ENCODE results near the gene ZNF787. TPM values are rescaled to one million over a fixed set of nuclear protein-coding genes. Genes with fewer than 3 reads are reported as not detected.

Gene ZNF787
- total and polyA plus RNA-seq, 2 of the 4 experiments (the other 2 are of a cell fraction): 4.8 to 11.2 TPM

GRCh38 chr19:56097776-56098175, 23.3 kb downstream of the ZNF787 start:
- Histone ChIP-seq H4K8ac (ENCODE audit: low read depth in 2 of 2, low read length in 2 of 2) (no peak overlapping the region), H3K36me3 (ENCODE audit: control insufficient read depth, insufficient read depth, low read length) (peaks cover 54% of the 10 kb centered on the region), H4K5ac (ENCODE audit: low read depth, low read length) (no peak overlapping the region), H3K18ac (ENCODE audit: low read depth, low read length) (no peak overlapping the region), H3K9ac (ENCODE audit: low read depth, low read length) (no peak overlapping the region), H2AFZ (replicated peaks; ENCODE audit: low read length, poor library complexity) (no peak overlapping the region), H3K27ac (ENCODE audit: insufficient read depth, low read length) (no peak overlapping the region), H2AK5ac (ENCODE audit: low read depth, low read length) (no peak overlapping the region), H3K27me3 (ENCODE audit: control insufficient read depth, insufficient read depth, low read length) (no peaks in the 10 kb centered on the region), H3K23ac (ENCODE audit: low read depth, low read length) (no peak overlapping the region), H2BK20ac (ENCODE audit: low read depth, low read length) (no peak overlapping the region), H4K20me1 (ENCODE audit: insufficient read depth, low read length) (peaks cover 27% of the 10 kb centered on the region), H2AK9ac (replicated peaks; ENCODE audit: low read depth, low read length, poor library complexity) (peak overlapping the region; percentile 37), H2BK15ac (ENCODE audit: low read depth, low read length) (no peak overlapping the region), H2BK120ac (ENCODE audit: low read depth, low read length) (no peak overlapping the region), H3K4me3 (ENCODE audit: insufficient read depth, low read depth, low read length) (no peak overlapping the region), H4K91ac (ENCODE audit: insufficient read depth, low read depth, low read length) (no peak overlapping the region), H3K4me2 (ENCODE audit: low read depth, low read length) (no peak overlapping the region), H3K79me1 (ENCODE audit: low read depth in 1 of 2, low read length in 2 of 2) (peaks cover 14 to 33% of the 10 kb centered on the region in 2 experiments), H3K4me1 (ENCODE audit: control insufficient read depth, insufficient read depth, low read length) (no peaks in the 10 kb centered on the region), H3K9me1 (ENCODE audit: insufficient read depth, low read length) (no peaks in the 10 kb centered on the region), H3K4ac (ENCODE audit: low read depth, low read length) (no peak overlapping the region), H3K56ac (ENCODE audit: extremely low read depth, insufficient read depth, low read length) (no peak overlapping the region), H3K9me3 (ENCODE audit: control insufficient read depth, insufficient read depth, low read length) (peaks cover 8% of the 10 kb centered on the region), H3K14ac (replicated peaks; ENCODE audit: low read depth, low read length) (no peak overlapping the region), H2BK5ac (ENCODE audit: low read depth, low read length, poor library complexity, severe bottlenecking) (no peak overlapping the region)
- ChIA-PET CTCF (no interaction called here), POLR2A (ENCODE audit: unreplicated experiment) (no interaction called here)
- TF ChIP-seq RCOR1 (IDR thresholded peaks at IDR 0.05; ENCODE audit: insufficient replicate concordance, low read length) (no peak), USF2 (IDR thresholded peaks at IDR 0.05; ENCODE audit: low read depth, low read length) (no peak), BHLHE40 (IDR thresholded peaks at IDR 0.05; ENCODE audit: low read depth, low read length) (no peak), FOS (IDR thresholded peaks at IDR 0.05; ENCODE audit: low read depth, low read length) (no peak), MXI1 (IDR thresholded peaks at IDR 0.05; ENCODE audit: borderline replicate concordance, low read depth, low read length) (no peak), RAD21 (IDR thresholded peaks at IDR 0.05; ENCODE audit: low read length) (no peak)
- no TSS peak for BruUV-seq (replicated peaks)
- intact Hi-C loops (cut with micrococcal nuclease) (no loop called here), dilution Hi-C loops (cut with HindIII; ENCODE audit: low sequenced_read_pairs, unreplicated experiment) (no loop called here), in situ Hi-C loops (cut with MboI; ENCODE audit: low sequenced_read_pairs) (no loop called here)
- ATAC-seq (ENCODE audit: low read depth) (no peak), DNase-seq (no peak)
- 92% methylated on average over 2 of the region's 7 CpGs; no CpG with 5 or more reads in 1 of the 2 experiments for WGBS, 2 experiments (ENCODE audit: extremely low coverage in 2 of 2, insufficient read length in 1 of 2)

Data from IMR-90 (cell line).